ENCODE measurements around the gene EID2B.

GRCh38 chr19:39553082-39553652 is 20.5 kb upstream of the EID2B start:
- TF ChIP-seq POLR2AphosphoS5 (IDR thresholded peaks at IDR 0.05) (no peak), CTCF (IDR thresholded peaks at IDR 0.05) (no peak)
